GM20431 (cell line): ENCODE data around the gene CD70.
"Not testable (repeated sequence)": the region's sequence is repeated elsewhere in the genome, so short reads cannot be mapped to it uniquely, and the experiment has no call there.

Source experiments
- in situ Hi-C: fragments of 300-500 bp; cut with MseI, MboI; formaldehyde crosslinking; loops from one replicate; pipeline ENCODE4 v1.15.0; 2020; ENCODE audit warnings: low sequenced_read_pairs; ENCODE audit not compliant: unreplicated experiment

Gene CD70, protein sequence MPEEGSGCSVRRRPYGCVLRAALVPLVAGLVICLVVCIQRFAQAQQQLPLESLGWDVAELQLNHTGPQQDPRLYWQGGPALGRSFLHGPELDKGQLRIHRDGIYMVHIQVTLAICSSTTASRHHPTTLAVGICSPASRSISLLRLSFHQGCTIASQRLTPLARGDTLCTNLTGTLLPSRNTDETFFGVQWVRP

DNA sequence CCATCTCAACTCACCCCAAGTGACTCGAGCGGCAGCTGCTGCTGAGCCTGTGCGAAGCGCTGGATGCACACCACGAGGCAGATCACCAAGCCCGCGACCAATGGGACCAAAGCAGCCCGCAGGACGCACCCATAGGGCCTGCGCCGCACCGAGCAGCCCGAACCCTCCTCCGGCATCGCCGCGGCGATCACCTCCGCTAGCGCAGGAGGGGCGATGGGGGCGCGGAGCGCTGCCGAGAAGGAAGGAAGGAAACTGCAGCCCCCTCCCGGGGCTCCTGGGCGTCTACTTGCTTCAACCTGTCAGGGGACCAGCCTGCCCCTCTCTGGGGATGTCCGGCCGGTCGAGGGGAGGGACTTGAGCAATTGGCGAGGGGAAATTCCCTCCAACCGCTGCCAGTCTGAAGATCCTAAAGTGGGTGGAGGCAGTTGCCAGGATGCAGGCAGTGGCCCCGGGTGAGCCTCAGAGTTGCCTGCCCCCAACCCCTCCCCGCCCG is at the start of gene CD70:
Gene CD70 (minus strand): TSS at position 324 of the 493 bp plus-strand sequence. CDS start 148 bp downstream, at position 176.
- in situ Hi-C loops = no loop called here

GRCh38 chr19:6640333-6640732 is 49.4 kb upstream of the CD70 start:
- in situ Hi-C loops = not testable (repeated sequence)

GRCh38 chr19:6639439-6639838 is 48.5 kb upstream of the CD70 start:
- in situ Hi-C loops = no loop called here

- in situ Hi-C loops = not testable (repeated sequence)
These were observed 42.5 kb upstream of the CD70 start for GRCh38 chr19:6633456-6633813.

DNA sequence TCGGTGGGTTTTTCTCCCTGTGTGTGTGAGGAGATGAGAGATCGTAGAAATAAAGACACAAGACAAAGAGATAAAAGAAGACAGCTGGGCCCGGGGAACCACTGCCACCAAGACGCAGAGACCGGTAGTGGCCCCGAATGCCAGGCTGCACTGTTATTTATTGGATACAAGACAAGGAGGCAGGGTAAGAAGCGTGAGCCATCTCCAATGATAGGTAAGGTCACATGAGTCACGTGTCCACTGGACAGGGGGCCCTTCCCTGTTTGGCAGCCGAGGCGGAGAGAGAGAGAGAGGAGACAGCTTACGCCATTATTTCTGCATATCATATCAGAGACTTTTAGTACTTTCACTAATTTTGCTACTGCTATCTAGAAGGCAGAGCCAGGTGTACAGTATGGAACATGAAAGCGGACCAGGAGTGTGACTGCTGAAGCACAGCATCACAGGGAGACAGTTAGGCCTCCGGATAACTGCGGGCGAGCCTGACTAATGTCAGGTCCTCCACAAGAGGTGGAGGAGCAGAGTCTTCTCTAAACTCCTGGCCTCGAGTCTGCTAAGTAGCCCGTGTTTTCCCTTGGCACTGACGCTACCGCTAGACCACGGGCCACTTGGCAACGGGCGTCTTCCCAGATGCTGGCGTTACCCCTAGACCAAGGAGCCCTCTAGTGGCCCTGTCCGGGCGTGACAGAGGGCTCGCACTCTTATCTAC is 42.0 kb upstream of the CD70 start:
- in situ Hi-C loops = not testable (repeated sequence)

DNA sequence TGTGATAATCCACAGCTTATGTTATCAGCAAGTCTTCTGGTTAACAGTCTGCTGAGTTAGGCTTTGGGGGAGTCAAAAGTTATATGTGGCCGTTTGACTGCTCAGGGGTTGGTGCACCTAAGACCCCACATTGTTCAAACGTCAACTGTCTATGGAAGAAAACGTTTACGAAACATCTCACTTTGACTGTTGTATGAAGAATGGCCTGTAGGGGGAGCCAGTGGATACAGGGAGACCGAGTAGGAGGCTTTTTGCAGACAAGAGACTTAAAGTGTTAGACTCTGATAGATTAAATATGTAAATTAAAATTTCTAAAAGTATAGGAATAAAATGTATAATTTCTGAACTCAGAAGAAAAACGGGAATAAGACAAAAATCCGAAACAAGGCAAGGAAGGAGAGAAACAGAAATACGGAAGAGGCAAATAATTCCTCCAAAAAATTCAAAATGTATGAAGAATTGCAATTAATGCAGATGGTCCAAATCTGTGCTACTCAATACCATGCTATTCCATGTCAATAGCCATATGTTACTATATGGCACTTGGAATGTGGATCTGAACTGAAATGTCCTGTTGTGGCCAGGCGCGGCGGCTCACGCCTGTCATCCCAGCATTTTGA is 41.2 kb upstream of the CD70 start:
- in situ Hi-C loops = no loop called here

- in situ Hi-C loops = no loop called here
These were observed 35.8 kb upstream of the CD70 start for GRCh38 chr19:6626764-6627163.

DNA sequence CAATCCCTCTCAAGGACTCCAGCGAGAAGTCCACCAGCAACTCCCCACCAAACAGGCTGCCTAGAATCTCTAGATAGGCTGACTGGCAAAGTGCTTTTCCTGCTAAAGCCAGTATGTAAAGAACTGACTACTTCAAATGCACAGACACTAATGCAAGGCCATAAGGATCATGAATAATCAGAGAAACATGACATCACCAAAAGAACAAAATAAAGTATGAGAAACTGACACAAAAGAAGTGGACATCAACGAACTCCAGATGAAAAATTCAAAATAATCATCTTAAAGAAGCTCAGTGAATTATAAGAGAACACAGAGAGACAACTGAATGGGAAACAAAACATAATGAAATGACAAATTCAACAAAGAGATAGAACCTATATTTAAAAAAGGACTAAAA is 26.4 kb upstream of the CD70 start:
- in situ Hi-C loops = no loop called here

- in situ Hi-C loops = no loop called here
These were observed 25.1 kb upstream of the CD70 start for GRCh38 chr19:6616011-6616410.

GRCh38 chr19:6613711-6614110 is 22.8 kb upstream of the CD70 start:
- in situ Hi-C loops = no loop called here

- in situ Hi-C loops = no loop called here
These were observed 20.2 kb upstream of the CD70 start for GRCh38 chr19:6610934-6611852.

GRCh38 chr19:6608940-6609339 is 18.0 kb upstream of the CD70 start:
- in situ Hi-C loops = no loop called here

- in situ Hi-C loops = not testable (repeated sequence)
These were observed 17.2 kb upstream of the CD70 start for GRCh38 chr19:6608146-6608545.

DNA sequence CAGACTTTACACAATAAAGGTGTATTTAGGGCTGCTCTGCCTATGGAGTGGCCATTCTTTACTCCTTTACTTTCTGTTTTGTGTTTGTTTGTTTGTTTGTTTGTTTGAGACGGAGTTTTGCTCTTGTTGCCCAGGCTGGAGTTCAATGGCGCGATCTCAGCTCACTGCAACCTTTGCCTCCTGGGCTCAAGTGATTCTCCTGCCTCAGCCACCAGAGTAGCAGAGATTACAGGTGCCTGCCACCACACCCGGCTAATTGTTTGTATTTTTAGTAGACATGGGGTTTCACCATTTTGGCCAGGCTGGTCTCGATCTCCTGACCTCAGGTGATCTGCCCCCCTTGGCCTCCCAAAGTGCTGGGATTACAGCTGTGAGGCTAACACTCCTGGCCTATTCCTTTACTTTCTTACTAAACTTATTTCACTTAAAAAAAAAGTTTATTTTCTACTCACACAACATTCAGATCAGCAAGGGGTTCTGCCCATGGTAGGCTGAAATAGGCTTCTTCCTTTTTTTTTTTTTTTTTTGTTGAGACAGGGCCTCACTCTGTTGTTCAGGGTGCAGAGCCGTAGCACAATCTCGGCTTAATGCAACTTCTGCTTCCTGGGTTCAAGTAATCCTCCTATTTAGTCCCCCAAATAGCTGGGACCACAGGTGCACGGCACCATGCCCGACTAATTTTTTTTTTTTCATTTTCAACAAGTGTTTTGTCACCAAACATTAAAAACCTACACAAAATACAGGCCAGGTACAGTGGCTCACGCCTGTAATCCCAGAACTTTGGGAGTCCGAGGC is 15.5 kb upstream of the CD70 start:
- in situ Hi-C loops = not testable (repeated sequence)

DNA sequence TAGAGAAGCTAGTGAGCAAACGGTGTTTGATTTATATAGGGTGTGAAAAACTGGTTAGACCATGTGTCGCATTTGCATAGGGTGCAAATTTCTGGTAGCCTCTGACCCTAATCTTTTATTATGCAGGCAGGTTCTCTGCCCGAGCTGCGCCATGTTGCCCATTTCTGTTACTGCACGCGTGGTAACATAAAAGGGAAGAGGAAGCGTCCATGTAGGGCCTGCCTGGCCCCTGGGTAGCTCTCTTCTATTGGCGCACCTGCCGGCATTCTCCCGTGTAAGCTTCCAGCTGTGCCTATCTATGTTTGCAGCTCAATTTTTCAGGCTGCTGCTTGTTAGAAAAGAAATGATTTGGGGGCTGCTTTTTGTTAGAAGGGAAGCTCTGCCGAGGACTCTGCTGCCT is 14.0 kb upstream of the CD70 start:
- in situ Hi-C loops = no loop called here

DNA sequence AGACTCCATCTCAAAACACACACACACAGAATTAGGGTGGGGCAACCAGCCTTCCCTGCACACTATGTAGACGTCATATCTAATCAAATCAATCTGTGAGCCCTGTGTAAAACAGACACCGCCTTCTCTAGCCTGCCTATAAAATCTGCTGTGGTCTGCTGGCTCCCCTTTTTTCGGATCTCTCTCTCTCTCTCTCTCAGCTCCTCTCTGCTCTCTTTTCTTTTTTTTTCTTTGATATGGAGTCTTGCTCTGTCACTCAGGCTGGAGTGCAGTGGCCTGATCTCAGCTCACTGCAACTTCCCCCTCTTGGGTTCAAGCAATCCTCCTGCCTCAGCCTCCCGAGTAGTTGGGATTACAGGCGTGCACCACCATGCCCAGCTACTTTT is 11.8 kb upstream of the CD70 start:
- in situ Hi-C loops = no loop called here

GRCh38 chr19:6601537-6602052 is 10.6 kb upstream of the CD70 start:
- in situ Hi-C loops = not testable (repeated sequence)

DNA sequence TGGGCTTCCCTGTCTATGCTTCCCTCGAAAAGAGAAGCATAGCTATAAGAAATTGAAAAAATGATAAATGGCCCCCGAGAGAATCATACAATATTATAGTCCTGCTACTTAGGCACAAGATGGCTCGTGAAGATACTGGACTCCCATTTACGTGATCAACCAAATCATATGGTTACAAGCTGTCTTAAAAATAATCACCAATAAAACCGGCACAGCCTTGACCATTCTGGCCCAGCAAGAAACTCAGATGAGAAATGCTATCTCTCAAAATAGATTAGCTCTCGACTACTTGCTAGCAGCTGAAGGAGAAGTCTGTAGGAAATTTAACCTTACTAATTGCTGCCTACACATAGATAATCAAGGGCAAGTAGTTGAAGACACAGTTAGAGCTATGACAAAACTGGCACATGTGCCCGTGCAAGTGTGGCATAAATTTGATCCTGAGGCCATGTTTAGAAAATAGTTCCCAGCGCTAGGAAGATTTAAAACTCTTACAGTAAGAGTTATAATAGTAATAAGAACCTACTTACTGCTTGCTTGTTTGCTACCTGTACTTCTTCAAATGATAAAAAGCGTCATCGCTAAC is 10.1 kb upstream of the CD70 start:
- in situ Hi-C loops = not testable (repeated sequence)

DNA sequence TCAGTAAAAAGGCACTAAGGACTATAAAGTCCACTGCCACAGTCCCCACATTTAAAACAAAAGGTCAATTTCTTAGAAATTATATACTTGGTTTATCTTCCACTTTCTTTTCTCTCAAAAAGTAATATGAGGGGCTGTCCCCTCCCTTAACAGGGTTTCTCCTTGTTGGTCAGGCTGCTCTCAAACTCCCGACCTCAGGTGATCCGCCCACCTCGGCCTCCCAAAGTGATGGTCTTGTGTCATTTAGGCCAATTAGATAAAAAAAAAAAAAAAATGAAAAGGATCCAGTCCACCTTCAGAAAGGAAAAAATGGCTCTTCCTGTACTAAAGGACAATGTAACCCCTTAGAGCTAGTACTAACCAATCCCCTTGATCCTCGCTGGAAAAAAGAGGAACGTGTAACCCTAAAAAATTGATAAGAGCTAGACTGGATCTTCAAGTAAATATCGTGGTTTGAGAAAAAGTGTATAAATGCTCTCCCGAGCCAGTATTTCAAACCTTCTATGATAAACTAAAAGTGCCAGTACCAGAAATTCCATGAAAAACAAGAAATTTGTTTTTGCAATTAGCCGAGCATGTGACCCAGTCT is 9.0 kb upstream of the CD70 start:
- in situ Hi-C loops = no loop called here
